Measurements from ENCODE around the gene RIPOR3.
"Not testable (repeated sequence)": the region's sequence is repeated elsewhere in the genome, so short reads cannot be mapped to it uniquely, and the experiment has no call there.

The RIPOR3 gene

DNA sequence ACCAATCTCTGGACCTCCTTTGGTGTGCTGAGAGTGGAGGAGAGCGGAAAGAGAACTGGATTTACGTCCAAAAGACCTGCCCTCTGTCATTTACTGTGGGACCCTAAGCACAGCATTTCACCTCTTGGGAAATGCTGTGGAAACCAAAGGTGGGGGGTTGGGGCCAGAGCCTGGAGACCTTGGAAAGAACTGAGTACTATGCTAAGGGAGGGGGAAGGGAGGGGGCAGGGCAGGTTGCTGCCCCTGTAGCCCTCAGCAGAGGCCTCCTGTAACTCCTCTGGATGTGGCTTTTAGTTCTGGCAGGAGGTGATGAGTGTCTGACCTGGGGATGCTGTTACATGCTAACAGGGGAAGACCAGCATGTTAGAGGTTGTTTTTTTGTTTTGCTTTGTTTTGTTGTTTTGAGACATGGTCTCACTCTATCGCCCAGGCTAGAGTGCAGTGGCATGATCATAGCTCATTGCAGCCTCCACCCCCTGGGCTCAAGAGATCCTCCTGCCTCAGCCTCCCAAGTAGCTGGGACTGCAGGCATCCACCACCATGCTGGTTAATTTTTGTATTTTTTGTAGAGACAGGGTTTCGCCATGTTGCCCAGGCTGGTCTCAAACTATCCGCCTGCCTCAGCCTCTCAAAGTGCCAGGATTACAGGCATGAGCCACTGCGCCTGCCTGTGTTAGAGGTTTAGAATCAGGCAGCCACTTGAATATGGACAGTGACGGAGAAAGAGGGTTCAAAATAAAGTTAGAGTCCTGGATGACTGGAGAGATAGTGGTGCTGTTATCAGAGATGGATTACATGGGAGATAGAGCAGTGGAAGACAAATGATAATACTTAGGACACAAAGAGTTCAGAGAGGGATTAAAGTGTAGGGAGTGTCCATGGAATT is 21.7 kb upstream of the RIPOR3 start:
- Histone ChIP-seq H3K9ac (ENCODE audit: low read length) (no peak overlapping the region), H3K36me3 (ENCODE audit: control insufficient read depth, low read depth, low read length) (no peaks in the 10 kb centered on the region), H3K4me1 (ENCODE audit: control insufficient read depth, low read depth, low read length) (peaks cover 5% of the 10 kb centered on the region), H3K4me3 (ENCODE audit: low read length) (no peak overlapping the region), H3K9me3 (ENCODE audit: control insufficient read depth, low read depth, low read length) (no peaks in the 10 kb centered on the region), H3K27me3 (ENCODE audit: control insufficient read depth, insufficient read depth, low read length) (no peaks in the 10 kb centered on the region), H3K27ac (ENCODE audit: low read length) (no peak overlapping the region)

DNA sequence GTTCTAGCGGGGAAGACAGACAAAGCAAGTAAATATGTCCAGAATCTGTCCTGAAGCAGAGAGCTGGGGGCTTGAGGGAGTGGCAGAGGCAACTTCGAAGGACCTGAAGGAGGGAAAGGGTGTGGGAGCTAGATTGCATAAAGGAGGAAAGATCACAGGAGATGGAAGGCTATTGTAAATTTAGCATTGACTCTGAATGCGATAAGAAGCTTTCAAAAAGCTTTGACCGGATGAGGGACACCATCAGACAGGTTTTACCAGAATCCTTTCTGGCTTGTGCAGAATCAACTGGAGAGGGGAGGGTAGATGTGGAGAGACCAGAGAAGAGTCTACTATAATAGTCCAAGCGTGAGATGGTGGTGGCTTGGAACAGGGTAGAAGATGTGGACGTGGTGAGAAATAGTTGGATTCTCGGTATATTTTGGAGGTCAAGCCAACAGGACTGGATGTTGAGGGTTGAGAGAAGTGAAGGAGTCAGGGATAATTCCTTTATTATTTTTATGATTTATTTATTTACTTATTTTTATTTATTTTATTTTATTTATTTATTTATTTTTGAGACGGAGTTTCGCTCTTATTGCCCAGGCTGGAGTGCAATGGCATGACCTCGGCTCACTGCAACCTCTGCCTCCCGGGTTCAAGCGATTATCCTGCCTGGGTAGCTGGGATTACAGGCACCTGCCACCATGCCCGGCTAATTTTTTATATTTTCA is 19.9 kb upstream of the RIPOR3 start:
- Histone ChIP-seq H3K4me3 (ENCODE audit: low read length) (no peak overlapping the region), H3K27me3 (ENCODE audit: control insufficient read depth, insufficient read depth, low read length) (no peaks in the 10 kb centered on the region), H3K27ac (ENCODE audit: low read length) (no peak overlapping the region), H3K4me1 (ENCODE audit: control insufficient read depth, low read depth, low read length) (peaks cover 3% of the 10 kb centered on the region), H3K9me3 (ENCODE audit: control insufficient read depth, low read depth, low read length) (no peaks in the 10 kb centered on the region), H3K9ac (ENCODE audit: low read length) (no peak overlapping the region), H3K36me3 (ENCODE audit: control insufficient read depth, low read depth, low read length) (no peaks in the 10 kb centered on the region)

DNA sequence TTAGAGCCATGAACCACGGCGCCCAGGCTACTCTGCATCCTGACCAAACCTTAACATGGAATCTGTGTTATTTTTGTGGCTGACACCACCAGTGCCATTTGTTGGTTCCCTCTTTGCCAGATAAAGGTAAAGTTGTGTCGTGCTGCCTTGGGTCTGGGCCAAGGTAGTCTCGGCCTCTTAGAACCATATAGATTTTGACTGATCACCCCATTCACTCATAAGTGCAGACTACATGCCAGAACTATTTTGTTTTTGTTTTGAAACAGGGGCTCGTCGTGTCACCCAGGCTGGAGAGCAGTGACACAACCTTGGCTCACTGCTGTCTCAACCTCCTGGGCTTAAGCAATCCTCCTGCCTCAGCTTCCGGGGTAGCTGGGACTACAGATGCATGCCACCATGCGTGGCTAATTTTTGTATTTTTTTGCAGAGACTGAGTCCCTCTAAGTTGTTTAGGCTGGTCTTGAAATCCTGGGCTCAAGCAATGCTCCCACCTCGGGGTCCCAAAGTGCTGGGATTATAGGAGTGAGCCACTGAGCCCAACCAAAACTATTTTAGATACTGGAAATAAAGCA is 19.2 kb upstream of the RIPOR3 start:
- no peak overlapping the region for H3K4me3 ChIP-seq (ENCODE audit: low read length)
- H3K9ac ChIP-seq (ENCODE audit: low read length): no peak overlapping the region
- no peaks in the 10 kb centered on the region for H3K27me3 ChIP-seq (ENCODE audit: control insufficient read depth, insufficient read depth, low read length)
- no peaks in the 10 kb centered on the region for H3K9me3 ChIP-seq (ENCODE audit: control insufficient read depth, low read depth, low read length)
- no peaks in the 10 kb centered on the region for H3K36me3 ChIP-seq (ENCODE audit: control insufficient read depth, low read depth, low read length)
- peaks cover 3% of the 10 kb centered on the region for H3K4me1 ChIP-seq (ENCODE audit: control insufficient read depth, low read depth, low read length)
- H3K27ac ChIP-seq (ENCODE audit: low read length): no peak overlapping the region

DNA sequence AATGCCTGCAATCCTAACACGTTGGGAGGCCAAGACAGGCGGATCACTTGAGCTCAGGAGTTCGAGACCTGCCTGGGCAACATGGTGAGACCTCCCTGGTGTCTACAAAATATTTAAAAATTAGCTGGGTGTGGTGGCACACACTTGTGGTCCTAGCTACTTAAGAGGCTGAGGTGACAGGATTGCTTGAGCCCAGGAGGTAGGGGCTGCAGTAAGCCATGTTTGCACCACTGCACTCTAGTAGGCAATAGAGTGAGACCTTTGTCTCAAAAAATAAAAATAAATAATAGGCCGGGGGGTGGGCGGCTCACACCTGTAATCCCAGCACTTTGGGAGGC is 18.3 kb upstream of the RIPOR3 start:
- H3K4me3 ChIP-seq (ENCODE audit: low read length): no peak overlapping the region
- no peaks in the 10 kb centered on the region for H3K27me3 ChIP-seq (ENCODE audit: control insufficient read depth, insufficient read depth, low read length)
- H3K4me1 ChIP-seq (ENCODE audit: control insufficient read depth, low read depth, low read length): peaks cover 7% of the 10 kb centered on the region
- H3K36me3 ChIP-seq (ENCODE audit: control insufficient read depth, low read depth, low read length): no peaks in the 10 kb centered on the region
- H3K9me3 ChIP-seq (ENCODE audit: control insufficient read depth, low read depth, low read length): no peaks in the 10 kb centered on the region
- no peak overlapping the region for H3K27ac ChIP-seq (ENCODE audit: low read length)
- H3K9ac ChIP-seq (ENCODE audit: low read length): no peak overlapping the region

DNA sequence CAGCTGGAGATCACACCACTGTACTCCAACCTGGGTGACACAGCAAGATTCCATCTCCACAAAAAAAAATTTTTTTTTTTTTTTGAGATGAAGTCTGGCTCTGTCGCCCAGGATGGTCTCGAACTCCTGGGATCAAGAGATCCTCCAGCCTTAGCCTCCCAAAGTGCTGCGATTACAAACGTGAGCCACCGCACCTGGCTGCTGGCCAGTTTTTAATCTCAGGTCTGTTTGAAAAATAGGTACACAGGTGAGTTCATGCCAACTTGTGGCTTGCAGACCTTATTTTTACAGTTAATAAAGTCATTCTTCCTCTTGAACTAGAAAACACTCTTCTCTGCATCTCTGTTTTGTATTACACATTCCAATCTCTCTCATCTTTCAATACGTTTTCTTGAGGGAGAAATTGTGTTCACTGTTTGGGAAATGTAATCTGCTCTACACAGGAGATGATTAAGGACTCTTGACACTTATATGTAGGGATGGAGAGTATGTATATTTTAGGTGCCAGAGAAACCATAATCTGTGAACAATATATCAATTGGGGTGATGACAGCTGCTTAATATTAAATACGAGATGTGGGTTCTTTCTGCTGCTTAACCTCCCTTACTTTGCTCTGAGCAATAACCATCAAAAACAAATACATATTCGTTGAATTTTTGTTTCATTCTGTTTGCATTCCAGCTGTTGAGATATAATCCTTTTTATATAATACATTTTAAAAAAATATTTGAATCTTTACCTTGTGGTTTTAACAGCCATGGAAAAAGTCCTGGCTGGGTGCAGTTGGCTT is 17.7 kb upstream of the RIPOR3 start:
- Histone ChIP-seq H3K27ac (ENCODE audit: low read length) (no peak overlapping the region), H3K4me3 (ENCODE audit: low read length) (no peak overlapping the region), H3K27me3 (ENCODE audit: control insufficient read depth, insufficient read depth, low read length) (no peaks in the 10 kb centered on the region), H3K9me3 (ENCODE audit: control insufficient read depth, low read depth, low read length) (no peaks in the 10 kb centered on the region), H3K9ac (ENCODE audit: low read length) (no peak overlapping the region), H3K4me1 (ENCODE audit: control insufficient read depth, low read depth, low read length) (peaks cover 8% of the 10 kb centered on the region), H3K36me3 (ENCODE audit: control insufficient read depth, low read depth, low read length) (no peaks in the 10 kb centered on the region)

DNA sequence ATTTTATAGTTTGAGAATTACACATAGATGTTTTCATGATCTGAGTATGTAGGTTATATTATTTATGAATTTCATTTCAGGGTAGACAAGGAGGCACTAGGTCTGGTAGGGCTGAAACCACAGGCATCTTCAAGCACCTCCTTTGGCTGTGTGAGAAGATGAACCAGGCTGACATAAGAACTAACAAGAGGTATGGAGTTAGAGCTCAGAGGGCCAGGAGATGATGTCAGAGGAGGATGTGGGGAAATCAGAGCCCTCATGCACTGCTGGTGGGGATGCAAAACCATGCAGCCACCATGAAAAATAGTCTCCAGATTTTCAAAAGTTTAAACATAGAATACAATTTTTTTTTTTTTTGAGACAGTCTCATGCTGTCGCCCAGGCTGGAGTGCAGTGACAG is 13.6 kb upstream of the RIPOR3 start:
- Histone ChIP-seq H3K27me3 (ENCODE audit: control insufficient read depth, insufficient read depth, low read length) (no peaks in the 10 kb centered on the region), H3K9me3 (ENCODE audit: control insufficient read depth, low read depth, low read length) (no peaks in the 10 kb centered on the region), H3K4me1 (ENCODE audit: control insufficient read depth, low read depth, low read length) (peaks cover 5% of the 10 kb centered on the region), H3K27ac (ENCODE audit: low read length) (no peak overlapping the region), H3K36me3 (ENCODE audit: control insufficient read depth, low read depth, low read length) (no peaks in the 10 kb centered on the region), H3K9ac (ENCODE audit: low read length) (no peak overlapping the region), H3K4me3 (ENCODE audit: low read length) (no peak overlapping the region)

DNA sequence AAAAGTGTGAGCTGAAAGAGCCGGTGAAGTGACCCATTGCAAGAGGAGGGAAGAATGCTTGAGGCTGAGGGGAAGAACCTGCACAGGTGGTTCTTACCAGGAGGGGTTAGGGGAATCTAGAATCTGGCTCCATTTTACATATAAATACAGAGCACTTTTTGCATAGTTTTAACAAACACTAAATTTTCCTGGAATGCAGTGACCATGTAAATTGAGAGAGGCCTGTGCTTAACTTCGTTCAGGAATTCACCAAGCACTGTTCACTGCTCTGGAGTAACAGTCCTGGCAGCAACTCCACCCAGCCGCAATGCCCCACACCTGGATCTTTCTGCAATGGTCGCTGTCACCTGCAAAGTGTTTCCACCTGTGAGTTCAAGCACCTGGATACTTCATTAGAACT is 13.2 kb upstream of the RIPOR3 start:
- H3K36me3 ChIP-seq (ENCODE audit: control insufficient read depth, low read depth, low read length): no peaks in the 10 kb centered on the region
- peaks cover 5% of the 10 kb centered on the region for H3K4me1 ChIP-seq (ENCODE audit: control insufficient read depth, low read depth, low read length)
- H3K27me3 ChIP-seq (ENCODE audit: control insufficient read depth, insufficient read depth, low read length): no peaks in the 10 kb centered on the region
- H3K9ac ChIP-seq (ENCODE audit: low read length): no peak overlapping the region
- no peaks in the 10 kb centered on the region for H3K9me3 ChIP-seq (ENCODE audit: control insufficient read depth, low read depth, low read length)
- H3K27ac ChIP-seq (ENCODE audit: low read length): no peak overlapping the region
- H3K4me3 ChIP-seq (ENCODE audit: low read length): no peak overlapping the region

DNA sequence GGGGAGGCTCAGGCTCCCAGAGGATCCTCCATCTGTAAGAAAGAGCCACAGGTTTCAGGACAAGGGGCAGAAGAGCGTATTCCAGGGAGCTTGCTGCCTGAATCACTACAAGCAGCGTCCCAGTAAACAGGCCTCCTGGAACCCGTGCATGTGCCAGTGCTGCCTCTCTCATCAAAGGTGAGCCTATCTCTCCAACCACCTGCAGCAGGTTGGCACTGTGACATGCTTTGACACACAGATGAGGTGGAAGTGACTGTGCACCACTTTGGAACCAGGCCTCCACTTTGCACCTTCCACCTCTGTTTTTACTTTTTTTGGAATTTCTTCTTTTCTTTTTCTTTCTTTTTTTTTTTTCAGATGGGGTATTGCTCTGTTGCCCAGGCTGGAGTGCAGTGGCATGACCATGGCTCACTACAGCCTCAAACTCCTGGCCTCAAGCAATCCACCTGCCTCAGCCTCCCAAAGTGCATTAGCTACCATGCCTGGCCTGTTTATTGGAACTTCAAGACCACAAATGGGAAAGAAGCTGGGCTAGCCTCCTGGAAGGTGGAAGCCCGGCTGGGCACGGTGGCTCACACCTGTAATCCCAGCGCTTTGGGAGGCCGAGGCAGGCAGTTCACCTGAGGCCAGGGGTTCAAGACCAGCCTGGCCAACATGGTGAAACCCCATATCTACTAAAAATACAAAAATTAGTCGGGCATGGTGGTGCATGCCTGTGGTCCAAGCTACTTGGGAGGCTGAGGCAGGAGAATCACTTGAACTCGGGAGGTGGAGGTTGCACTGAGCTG is 12.5 kb upstream of the RIPOR3 start:
- not testable (repeated sequence) for H3K4me3 ChIP-seq (ENCODE audit: low read length); H3K27ac ChIP-seq (ENCODE audit: low read length); H3K27me3 ChIP-seq (ENCODE audit: control insufficient read depth, insufficient read depth, low read length); H3K9ac ChIP-seq (ENCODE audit: low read length); H3K36me3 ChIP-seq (ENCODE audit: control insufficient read depth, low read depth, low read length); H3K4me1 ChIP-seq (ENCODE audit: control insufficient read depth, low read depth, low read length); H3K9me3 ChIP-seq (ENCODE audit: control insufficient read depth, low read depth, low read length)

DNA sequence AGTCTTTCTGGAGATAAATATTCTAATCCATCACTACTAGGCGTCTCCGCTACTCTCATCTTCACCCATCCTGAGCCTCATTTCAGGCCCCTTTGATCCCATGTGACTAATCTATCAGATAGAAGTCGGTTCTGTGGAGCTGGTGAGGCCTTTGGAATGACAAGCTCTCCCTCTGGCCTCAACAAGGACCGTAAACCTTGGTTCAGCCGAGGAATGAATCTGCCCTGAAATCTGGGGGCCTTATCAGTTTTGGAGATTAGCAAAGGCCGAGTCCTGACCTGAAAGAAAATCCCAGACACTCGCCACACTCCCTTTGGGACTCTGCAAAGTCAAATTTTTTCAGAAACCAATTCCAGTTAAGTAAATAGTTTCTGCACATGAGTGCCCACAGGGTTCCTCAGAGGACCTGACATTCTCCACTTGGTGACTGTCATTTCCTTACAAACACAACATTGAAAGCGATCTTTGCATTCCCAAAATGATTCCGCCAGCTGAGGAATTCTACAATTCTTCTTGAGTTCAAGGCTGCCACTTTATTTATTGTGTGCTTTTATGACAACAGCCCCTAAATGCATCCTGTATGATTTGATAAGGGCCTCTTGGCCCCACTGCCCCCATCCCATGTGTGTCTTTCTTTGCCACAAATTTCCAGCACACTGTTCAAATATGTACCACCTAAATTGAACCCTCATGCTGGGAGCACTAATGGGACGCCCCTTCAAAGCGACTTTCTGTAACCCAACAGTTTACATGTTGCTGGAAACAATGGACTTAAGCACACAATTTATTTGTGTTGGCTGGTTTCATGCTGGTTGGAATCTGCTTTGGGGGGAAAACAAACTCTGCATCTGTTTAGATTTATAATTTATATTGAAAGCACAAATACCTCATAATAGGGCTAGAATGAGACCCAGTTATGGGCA is 10.0 kb upstream of the RIPOR3 start:
- Histone ChIP-seq H3K9ac (ENCODE audit: low read length) (no peak overlapping the region), H3K36me3 (ENCODE audit: control insufficient read depth, low read depth, low read length) (no peaks in the 10 kb centered on the region), H3K27ac (ENCODE audit: low read length) (no peak overlapping the region)

DNA sequence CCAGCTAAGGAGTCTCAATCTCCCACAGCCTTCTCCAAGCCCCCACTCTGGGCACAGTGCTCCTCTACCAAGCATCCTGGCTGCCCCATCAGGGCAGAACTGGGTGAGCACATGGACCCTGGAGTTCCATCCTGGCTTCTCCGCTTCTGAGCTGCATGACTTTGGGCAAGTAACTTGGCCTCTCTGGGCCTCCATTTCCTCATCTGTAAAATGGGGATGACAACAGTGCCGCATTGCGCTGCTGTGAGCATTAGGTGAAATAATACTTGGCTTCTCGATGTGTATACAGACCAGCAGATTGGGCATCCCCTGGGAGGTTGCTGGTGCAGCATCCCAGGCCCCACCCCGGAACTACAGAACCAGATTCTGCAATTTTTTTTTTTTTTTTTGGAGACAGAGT is 8.3 kb upstream of the RIPOR3 start:
- H3K27me3 ChIP-seq (ENCODE audit: control insufficient read depth, insufficient read depth, low read length): no peaks in the 10 kb centered on the region
- no peaks in the 10 kb centered on the region for H3K36me3 ChIP-seq (ENCODE audit: control insufficient read depth, low read depth, low read length)
- H3K9me3 ChIP-seq (ENCODE audit: control insufficient read depth, low read depth, low read length): no peaks in the 10 kb centered on the region
- peaks cover 2% of the 10 kb centered on the region for H3K4me1 ChIP-seq (ENCODE audit: control insufficient read depth, low read depth, low read length)
- H3K9ac ChIP-seq (ENCODE audit: low read length): no peak overlapping the region
- H3K4me3 ChIP-seq (ENCODE audit: low read length): no peak overlapping the region
- no peak overlapping the region for H3K27ac ChIP-seq (ENCODE audit: low read length)

More for the DNA sequence above, 10.0 kb upstream of the RIPOR3 start:
- no peaks in the 10 kb centered on the region for H3K9me3 ChIP-seq (ENCODE audit: control insufficient read depth, low read depth, low read length)
- H3K27me3 ChIP-seq (ENCODE audit: control insufficient read depth, insufficient read depth, low read length): no peaks in the 10 kb centered on the region
- peaks cover 5% of the 10 kb centered on the region for H3K4me1 ChIP-seq (ENCODE audit: control insufficient read depth, low read depth, low read length)
- H3K4me3 ChIP-seq (ENCODE audit: low read length): no peak overlapping the region

Measured in iPS-18a (cell line).